Bronchial epithelial cell (primary cell): ENCODE measurements around the gene NPIPA1. TPM values are rescaled to one million over a fixed set of nuclear protein-coding genes. Genes with fewer than 3 reads are reported as not detected.
"Not testable (repeated sequence)": the region's sequence is repeated elsewhere in the genome, so short reads cannot be mapped to it uniquely, and the experiment has no call there.

Source experiments
- DNase-seq: peaks from one replicate; pipeline ENCODE4 v3.0.0-alpha.2; 2010; ENCODE audit warnings: low read depth
- FAIRE-seq: peaks from 2 replicates; lab custom pipeline; 2011; peaks lifted over from hg19 to GRCh38; lab: Jason Lieb, UNC
- H3K27me3 ChIP-seq: 2 replicates; pipeline ENCODE4 v1.5.1; 2011; ENCODE audit warnings: low read length; ENCODE audit not compliant: control insufficient read depth, insufficient read depth
- H3K36me3 ChIP-seq: 2 replicates; pipeline ENCODE4 v1.5.1; 2011; ENCODE audit warnings: low read length; ENCODE audit not compliant: control insufficient read depth, insufficient read depth
- H3K4me3 ChIP-seq: 2 replicates; pipeline ENCODE4 v1.5.1; 2011; ENCODE audit warnings: mild to moderate bottlenecking, low read depth, low read length, control low read depth
- total RNA-seq: library from RNA; depleted of rRNA; stranded (reverse); fragments of >200 nt; gene quantifications from 2 replicates; pipeline ENCODE4 v1.2.1, GENCODE V29; 2014
- TF ChIP-seq, protein P1 (sequence below): IDR thresholded peaks from 2 replicates; pipeline ENCODE4 v1.5.1; 2011; ENCODE audit warnings: mild to moderate bottlenecking, moderate library complexity, low read length, control low read depth, inconsistent platforms; ENCODE audit not compliant: insufficient read depth, severe bottlenecking

Gene NPIPA1
- total RNA-seq, 1 donor from 2014 or later, result 43.7 TPM

DNA sequence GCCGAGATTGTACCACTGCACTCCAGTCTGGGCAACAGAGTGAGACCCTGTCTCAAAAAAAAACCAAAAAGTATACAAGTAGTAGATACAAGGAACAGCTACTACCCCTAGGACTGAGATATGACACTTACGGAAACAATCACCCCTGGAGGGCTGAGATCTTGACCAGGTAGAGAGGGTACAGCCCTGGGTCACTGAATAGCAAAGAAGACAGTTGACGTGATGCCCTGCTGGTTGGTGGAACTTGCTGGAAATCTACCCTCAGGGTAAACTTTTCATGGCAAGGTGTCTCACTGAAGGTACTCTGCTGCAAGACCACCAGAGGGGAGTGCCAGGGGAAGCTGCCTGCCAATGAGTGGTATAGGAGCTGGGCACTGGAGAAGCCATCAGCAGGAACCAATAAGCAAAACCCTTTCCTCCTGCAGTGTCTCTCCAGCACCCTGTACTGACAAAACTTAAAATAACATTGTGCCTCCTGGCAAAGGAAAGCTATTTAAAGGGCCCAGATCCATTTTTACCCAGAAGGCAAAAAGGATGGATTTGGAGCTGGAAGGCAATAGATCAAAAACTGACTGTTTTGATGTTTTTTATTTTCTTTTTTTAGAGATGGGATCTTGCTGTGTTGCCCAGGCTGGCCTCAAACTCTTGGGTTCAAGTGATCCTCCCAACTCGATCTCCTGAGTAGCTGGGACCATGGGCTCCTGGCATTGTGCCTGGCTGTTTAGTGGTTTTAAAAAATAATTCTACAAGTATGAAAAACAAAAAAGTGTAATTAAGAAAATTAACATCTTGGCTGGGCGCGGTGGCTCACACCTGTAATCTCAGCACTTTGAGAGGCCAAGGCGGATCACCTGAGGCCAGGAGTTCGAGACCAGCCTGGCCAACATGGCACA, 26.3 kb downstream of the NPIPA1 start:
- Histone ChIP-seq H3K36me3 (no peaks in the 10 kb centered on the region), H3K27me3 (no peaks in the 10 kb centered on the region), H3K4me3 (no peak overlapping the region)
- TF ChIP-seq, protein P1, sequence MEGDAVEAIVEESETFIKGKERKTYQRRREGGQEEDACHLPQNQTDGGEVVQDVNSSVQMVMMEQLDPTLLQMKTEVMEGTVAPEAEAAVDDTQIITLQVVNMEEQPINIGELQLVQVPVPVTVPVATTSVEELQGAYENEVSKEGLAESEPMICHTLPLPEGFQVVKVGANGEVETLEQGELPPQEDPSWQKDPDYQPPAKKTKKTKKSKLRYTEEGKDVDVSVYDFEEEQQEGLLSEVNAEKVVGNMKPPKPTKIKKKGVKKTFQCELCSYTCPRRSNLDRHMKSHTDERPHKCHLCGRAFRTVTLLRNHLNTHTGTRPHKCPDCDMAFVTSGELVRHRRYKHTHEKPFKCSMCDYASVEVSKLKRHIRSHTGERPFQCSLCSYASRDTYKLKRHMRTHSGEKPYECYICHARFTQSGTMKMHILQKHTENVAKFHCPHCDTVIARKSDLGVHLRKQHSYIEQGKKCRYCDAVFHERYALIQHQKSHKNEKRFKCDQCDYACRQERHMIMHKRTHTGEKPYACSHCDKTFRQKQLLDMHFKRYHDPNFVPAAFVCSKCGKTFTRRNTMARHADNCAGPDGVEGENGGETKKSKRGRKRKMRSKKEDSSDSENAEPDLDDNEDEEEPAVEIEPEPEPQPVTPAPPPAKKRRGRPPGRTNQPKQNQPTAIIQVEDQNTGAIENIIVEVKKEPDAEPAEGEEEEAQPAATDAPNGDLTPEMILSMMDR, result no peak
- FAIRE-seq, result no peak
- DNase-seq, result no peak

DNA sequence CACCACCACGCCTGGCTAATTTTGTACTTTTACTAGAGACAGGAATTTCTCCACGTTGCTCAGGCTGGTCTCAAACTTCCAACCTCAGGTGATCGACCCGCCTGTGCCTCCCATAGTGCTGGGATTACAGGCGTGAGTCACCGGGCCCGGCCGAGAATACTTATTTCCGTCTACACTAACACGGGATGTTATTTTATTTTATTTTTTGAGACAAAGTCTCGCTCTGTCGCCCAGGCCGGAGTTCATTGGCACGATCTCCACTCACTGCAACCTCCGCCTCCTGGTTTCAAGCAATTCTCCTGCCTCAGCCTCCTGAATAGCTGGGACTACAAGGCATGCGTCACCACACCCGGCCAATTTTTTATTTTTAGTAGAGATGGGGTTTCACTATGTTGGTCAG, 28.1 kb downstream of the NPIPA1 start:
- no peak overlapping the region for H3K4me3 ChIP-seq
- FAIRE-seq, result no peak
- TF ChIP-seq, protein P1, result no peak
- no peaks in the 10 kb centered on the region for H3K27me3 ChIP-seq
- no peaks in the 10 kb centered on the region for H3K36me3 ChIP-seq
- no peak for DNase-seq

DNA sequence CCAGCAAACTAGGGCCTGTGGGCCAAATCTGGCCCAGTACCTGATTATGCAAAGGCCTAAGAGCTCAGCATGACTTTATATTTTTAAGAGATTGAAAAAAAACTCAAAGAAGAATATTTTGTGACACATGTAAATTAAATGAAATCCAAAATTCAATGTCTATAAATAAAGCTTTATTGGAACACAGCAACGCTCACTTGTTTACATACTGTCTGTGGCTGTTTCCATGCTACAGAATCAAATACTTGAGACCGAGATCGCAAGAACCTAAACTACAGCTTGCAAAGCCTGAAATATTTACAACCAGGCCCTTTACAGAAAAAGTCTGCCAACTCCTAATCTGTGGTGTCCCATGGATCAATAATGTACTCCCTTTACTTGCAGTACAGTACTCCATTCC, 32.6 kb downstream of the NPIPA1 start:
- H3K27me3 ChIP-seq, DNase-seq, FAIRE-seq, H3K36me3 ChIP-seq, H3K4me3 ChIP-seq: not testable (repeated sequence)

DNA sequence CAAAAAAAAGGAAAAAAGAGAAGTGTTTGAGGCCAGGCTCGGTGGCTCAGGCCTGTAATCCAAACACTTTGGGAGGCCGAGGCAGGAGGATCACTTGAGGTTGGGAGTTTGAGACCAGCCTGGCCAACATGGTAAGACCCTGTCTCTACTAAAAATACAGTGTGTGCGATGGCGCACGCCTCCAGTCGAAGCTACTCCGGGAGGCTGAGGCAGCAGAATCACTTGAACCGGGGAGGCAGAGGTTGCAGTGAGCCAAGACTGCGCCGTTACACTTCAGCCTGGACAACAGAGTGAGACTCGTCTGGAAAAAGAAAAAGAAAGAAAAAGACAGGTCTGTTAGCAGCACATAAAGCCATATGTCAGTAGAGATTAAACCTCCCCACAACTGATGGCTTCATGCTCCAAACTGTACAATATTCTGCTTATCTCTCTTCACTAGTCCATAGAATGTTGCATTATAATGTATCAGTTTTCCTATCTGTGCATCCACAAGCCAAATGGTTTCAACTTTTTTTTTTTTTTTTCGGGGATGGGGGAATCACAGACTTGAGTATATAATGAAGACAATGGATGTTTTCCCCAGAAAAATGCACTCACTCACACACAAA, 34.5 kb downstream of the NPIPA1 start:
- not testable (repeated sequence) for DNase-seq, H3K36me3 ChIP-seq, H3K27me3 ChIP-seq, FAIRE-seq, H3K4me3 ChIP-seq

DNA sequence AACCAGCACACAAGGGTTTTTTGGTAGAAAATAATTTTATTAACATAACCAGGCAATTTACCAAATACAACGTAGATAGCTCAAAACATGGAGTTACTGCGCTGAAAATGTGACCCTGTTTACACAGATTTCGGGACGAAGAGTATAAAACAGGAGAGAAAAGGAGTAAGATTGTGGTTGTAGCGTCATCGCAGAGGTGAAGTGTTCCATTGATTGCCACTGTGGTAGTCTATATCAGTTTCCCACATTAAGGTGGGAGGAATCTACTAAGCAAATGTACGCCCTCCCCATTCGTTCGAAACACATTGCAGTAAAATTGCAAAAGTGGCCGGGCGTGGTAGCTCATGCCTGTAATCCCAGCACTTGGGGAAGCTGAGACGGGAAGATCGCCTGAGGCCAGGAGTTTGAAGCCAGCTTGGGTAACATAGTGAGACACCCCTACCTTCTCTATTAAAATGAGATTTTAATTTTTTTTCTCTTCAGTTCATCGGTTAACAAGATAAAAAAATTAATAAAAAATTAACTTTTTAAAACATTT, 36.6 kb downstream of the NPIPA1 start:
- H3K36me3 ChIP-seq, H3K27me3 ChIP-seq, FAIRE-seq: not testable (repeated sequence)
- DNase-seq, result peak; percentile 22
- H3K4me3 ChIP-seq, result peak overlapping the region; percentile 98

DNA sequence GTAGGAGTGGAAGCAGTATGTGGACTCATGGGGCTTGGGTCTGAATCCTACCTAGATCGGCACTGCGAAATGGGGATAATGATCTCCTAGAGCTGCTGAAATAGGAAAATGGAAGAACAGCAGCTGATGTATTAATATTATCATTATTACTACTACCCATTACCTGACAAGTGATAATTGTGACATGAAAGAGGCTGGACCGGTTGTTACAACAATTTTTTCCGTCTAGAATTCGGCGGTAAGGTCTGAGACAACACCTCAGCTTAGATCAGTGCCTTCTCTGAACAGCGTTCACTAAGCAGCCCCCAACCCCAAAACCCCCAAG, 37.0 kb downstream of the NPIPA1 start:
- H3K27me3 ChIP-seq, H3K36me3 ChIP-seq, FAIRE-seq: not testable (repeated sequence)
- peak; percentile 46 for DNase-seq
- H3K4me3 ChIP-seq, result peak overlapping the region; percentile 98

DNA sequence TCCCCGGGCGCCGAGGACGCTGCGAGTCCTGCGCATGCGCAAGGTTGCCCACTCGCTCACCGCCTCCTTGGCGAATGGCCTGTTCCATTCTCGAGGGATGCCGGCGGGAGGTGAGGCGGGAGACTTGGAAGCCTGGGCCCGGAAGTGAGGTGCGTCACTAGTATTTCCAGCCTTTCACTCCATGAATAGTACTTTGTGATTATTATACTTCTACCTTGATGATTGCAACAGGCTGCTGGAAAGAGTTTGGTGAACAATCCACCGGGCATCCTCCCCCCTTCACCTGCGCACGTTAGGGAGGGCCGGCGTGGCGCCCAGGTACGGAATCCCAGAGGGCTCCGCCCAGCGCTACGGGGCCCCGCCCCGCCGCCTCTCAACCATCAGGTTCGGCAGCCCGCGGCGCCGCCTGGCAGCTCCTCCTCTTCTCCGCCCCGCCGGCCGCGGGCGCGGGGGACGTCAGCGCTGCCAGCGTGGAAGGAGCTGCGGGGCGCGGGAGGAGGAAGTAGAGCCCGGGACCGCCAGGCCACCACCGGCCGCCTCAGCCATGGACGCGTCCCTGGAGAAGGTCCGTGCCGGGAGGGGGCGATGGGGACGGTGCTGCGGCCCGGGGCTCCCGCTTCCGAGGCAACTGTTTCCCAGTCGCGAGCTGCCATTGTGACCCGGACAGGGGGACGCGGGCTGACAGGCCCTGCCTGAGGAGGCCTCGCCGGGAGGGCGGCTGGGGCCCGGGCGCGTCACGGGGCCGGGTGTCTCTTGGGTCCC, 37.6 kb downstream of the NPIPA1 start, which contains the start of gene PDXDC1:
Gene PDXDC1 (plus strand): TSS at position 371 of the 762 bp plus-strand sequence. CDS start 174 bp downstream, at position 545.
- peak within 1 kb of the TSS; percentile 98 for H3K4me3 ChIP-seq
- H3K27me3 ChIP-seq, FAIRE-seq, H3K36me3 ChIP-seq: not testable (repeated sequence)
- DNase-seq, result peak; percentile 87
